Muscle layer of duodenum (tissue), 2 donors: ENCODE results near the gene CRTC3.

Source experiments
- H3K27ac ChIP-seq: one replicate; pipeline ENCODE4 v1.7.0; 2013; ENCODE audit warnings: mild to moderate bottlenecking, low read length
- H3K27me3 ChIP-seq: one replicate; pipeline ENCODE4 v1.7.0; 2013; ENCODE audit warnings: low read depth, mild to moderate bottlenecking, control low read depth, low read length
- H3K36me3 ChIP-seq, 2 donors: one replicate each; pipeline ENCODE4 v1.7.0; 2013; ENCODE audit warnings: low read length in 2 of 2, control low read depth in 1 of 2, mild to moderate bottlenecking in 1 of 2; ENCODE audit not compliant: insufficient read depth in 2 of 2, control insufficient read depth in 1 of 2
- H3K4me1 ChIP-seq, 2 donors: one replicate each; pipeline ENCODE4 v1.7.0; 2013; ENCODE audit warnings: low read length in 2 of 2, mild to moderate bottlenecking in 2 of 2, control low read depth in 1 of 2, moderate library complexity in 1 of 2; ENCODE audit not compliant: insufficient read depth in 2 of 2, control insufficient read depth in 1 of 2
- H3K4me3 ChIP-seq, 2 donors: one replicate each; pipeline ENCODE4 v1.7.0; 2013; ENCODE audit warnings: low read length in 2 of 2, low read depth in 1 of 2, mild to moderate bottlenecking in 1 of 2
- H3K9me3 ChIP-seq, 2 donors: one replicate each; pipeline ENCODE4 v1.7.0; 2013; ENCODE audit warnings: low read length in 2 of 2, control low read depth in 1 of 2, mild to moderate bottlenecking in 1 of 2; ENCODE audit not compliant: control insufficient read depth in 1 of 2
- donor health status: healthy.

CRTC3 gene

GRCh38 chr15:90563463-90563862, 33.7 kb downstream of the CRTC3 start:
- peak overlapping the region; percentile 22 for H3K27ac ChIP-seq
- no peaks in the 10 kb centered on the region for H3K9me3 ChIP-seq
- H3K4me3 ChIP-seq, result no peak overlapping the region
- no peaks in the 10 kb centered on the region for H3K36me3 ChIP-seq
- H3K4me1 ChIP-seq, result peaks cover 33 to 47% of the 10 kb centered on the region in 2 donors
- no peaks in the 10 kb centered on the region for H3K27me3 ChIP-seq

GRCh38 chr15:90564051-90564450, 34.3 kb downstream of the CRTC3 start:
- Histone ChIP-seq H3K27ac (peak overlapping the region; percentile 22), H3K36me3 (no peaks in the 10 kb centered on the region), H3K9me3 (no peaks in the 10 kb centered on the region), H3K4me3 (no peak overlapping the region), H3K27me3 (no peaks in the 10 kb centered on the region), H3K4me1 (peaks cover 33 to 47% of the 10 kb centered on the region in 2 donors)

- Histone ChIP-seq H3K27ac (peak overlapping the region; percentile 5), H3K36me3 (no peaks in the 10 kb centered on the region), H3K9me3 (no peaks in the 10 kb centered on the region), H3K4me3 (no peak overlapping the region), H3K27me3 (no peaks in the 10 kb centered on the region), H3K4me1 (peaks cover 33 to 47% of the 10 kb centered on the region in 2 donors)
These were observed 34.9 kb downstream of the CRTC3 start for GRCh38 chr15:90564590-90564989.

GRCh38 chr15:90565866-90566265, 36.1 kb downstream of the CRTC3 start:
- Histone ChIP-seq H3K27me3 (no peaks in the 10 kb centered on the region), H3K4me1 (peaks cover 21 to 43% of the 10 kb centered on the region in 2 donors), H3K27ac (no peak overlapping the region), H3K4me3 (no peak overlapping the region), H3K36me3 (no peaks in the 10 kb centered on the region), H3K9me3 (no peaks in the 10 kb centered on the region)

- Histone ChIP-seq H3K36me3 (peaks cover 0 to 5% of the 10 kb centered on the region in 2 donors), H3K27ac (peak overlapping the region; percentile 0), H3K4me1 (peaks cover 0 to 18% of the 10 kb centered on the region in 2 donors), H3K4me3 (no peak overlapping the region), H3K27me3 (no peaks in the 10 kb centered on the region), H3K9me3 (no peaks in the 10 kb centered on the region)
These were observed 40.9 kb downstream of the CRTC3 start for GRCh38 chr15:90570643-90571042.

GRCh38 chr15:90571063-90571541, 41.4 kb downstream of the CRTC3 start:
- H3K36me3 ChIP-seq, result peaks cover 0 to 5% of the 10 kb centered on the region in 2 donors
- H3K4me3 ChIP-seq, result no peak overlapping the region
- no peaks in the 10 kb centered on the region for H3K9me3 ChIP-seq
- no peaks in the 10 kb centered on the region for H3K27me3 ChIP-seq
- H3K27ac ChIP-seq, result peak overlapping the region; percentile 0
- H3K4me1 ChIP-seq, result peaks cover 0 to 13% of the 10 kb centered on the region in 2 donors

GRCh38 chr15:90572893-90573292, 43.2 kb downstream of the CRTC3 start:
- Histone ChIP-seq H3K4me1 (peaks cover 0 to 10% of the 10 kb centered on the region in 2 donors), H3K27ac (no peak overlapping the region), H3K27me3 (no peaks in the 10 kb centered on the region)

GRCh38 chr15:90576711-90577389, 47.1 kb downstream of the CRTC3 start:
- Histone ChIP-seq H3K27me3 (no peaks in the 10 kb centered on the region), H3K4me1 (peaks cover 0 to 15% of the 10 kb centered on the region in 2 donors), H3K9me3 (no peaks in the 10 kb centered on the region), H3K27ac (no peak overlapping the region), H3K4me3 (no peak overlapping the region), H3K36me3 (no peaks in the 10 kb centered on the region)

More at GRCh38 chr15:90572893-90573292, 43.2 kb downstream of the CRTC3 start:
- no peaks in the 10 kb centered on the region for H3K9me3 ChIP-seq
- peaks cover 0 to 5% of the 10 kb centered on the region in 2 donors for H3K36me3 ChIP-seq
- H3K4me3 ChIP-seq, result no peak overlapping the region

- Histone ChIP-seq H3K4me1 (peaks cover 0 to 35% of the 10 kb centered on the region in 2 donors), H3K4me3 (no peak overlapping the region), H3K9me3 (no peaks in the 10 kb centered on the region), H3K27ac (no peak overlapping the region), H3K27me3 (no peaks in the 10 kb centered on the region), H3K36me3 (no peaks in the 10 kb centered on the region)
These were observed 49.5 kb downstream of the CRTC3 start for GRCh38 chr15:90579213-90579612.

- Histone ChIP-seq H3K4me3 (no peak overlapping the region), H3K4me1 (peaks cover 0 to 35% of the 10 kb centered on the region in 2 donors), H3K27me3 (no peaks in the 10 kb centered on the region), H3K9me3 (no peaks in the 10 kb centered on the region), H3K27ac (no peak overlapping the region), H3K36me3 (no peaks in the 10 kb centered on the region)
These were observed 50.4 kb downstream of the CRTC3 start for GRCh38 chr15:90580099-90580498.

- H3K9me3 ChIP-seq, result no peaks in the 10 kb centered on the region
- H3K27me3 ChIP-seq, result no peaks in the 10 kb centered on the region
- H3K4me1 ChIP-seq, result peaks cover 0 to 35% of the 10 kb centered on the region in 2 donors
- no peaks in the 10 kb centered on the region for H3K36me3 ChIP-seq
- H3K4me3 ChIP-seq, result no peak overlapping the region
- H3K27ac ChIP-seq, result no peak overlapping the region
These were observed 50.8 kb downstream of the CRTC3 start for GRCh38 chr15:90580541-90580940.

GRCh38 chr15:90580946-90581345, 51.2 kb downstream of the CRTC3 start:
- no peak overlapping the region for H3K27ac ChIP-seq
- no peak overlapping the region for H3K4me3 ChIP-seq
- H3K27me3 ChIP-seq, result no peaks in the 10 kb centered on the region
- H3K36me3 ChIP-seq, result no peaks in the 10 kb centered on the region
- no peaks in the 10 kb centered on the region for H3K9me3 ChIP-seq
- H3K4me1 ChIP-seq, result peaks cover 0 to 35% of the 10 kb centered on the region in 2 donors
